ENCODE results near the gene LPIN1. TPM values are rescaled to one million over a fixed set of nuclear protein-coding genes. Genes with fewer than 3 reads are reported as not detected.
A peak's percentile ranks its signal among the peaks of the same experiment; 100 is the strongest.

Gene LPIN1
- 10 to 100 TPM; 28.7 to 47.0 (median 39.6) TPM for total RNA-seq

GRCh38 chr2:11746376-11746806 is at the start of gene LPIN1:
TSS of gene LPIN1 (plus strand) at chr2:11746632. CDS start at chr2:11765542, 18,910 bp downstream.
- Histone ChIP-seq H3K4me3 (replicated peaks in 1 of 3) (peak within 1 kb of the TSS; percentile 43 to 89 (median 79)), H3K9me3 (no peaks in the 10 kb centered on the region), H3K27me3 (no peaks in the 10 kb centered on the region), H3K36me3 (no peaks in the 10 kb centered on the region), H3K27ac (peak within 1 kb of the TSS; percentile 68 to 83 (median 79)), H3K4me1 (peaks cover 37 to 64% of the 10 kb centered on the region in 2 donors)
- WGBS, 2 donors = 0% methylated on average over 2 to 5 of the region's 49 CpGs
- TF ChIP-seq CTCF (IDR thresholded peaks at IDR 0.05) = peak in 1 of 6 experiments; percentile 23
- TF ChIP-seq POLR2A (IDR thresholded peaks at IDR 0.05) = peak; percentile 80 to 93
- DNase-seq = peak; percentile 88 to 91
- intact Hi-C loops (cut with DNase I) = no loop called here

GRCh38 chr2:11696736-11697102 is 49.7 kb upstream of the LPIN1 start:
- no peaks in the 10 kb centered on the region for H3K9me3 ChIP-seq
- H3K36me3 ChIP-seq = no peaks in the 10 kb centered on the region
- 65 to 80% methylated on average over 9 of the region's 9 CpGs for WGBS, 2 donors
- no peaks in the 10 kb centered on the region for H3K27me3 ChIP-seq
- H3K27ac ChIP-seq = no peak overlapping the region
- H3K4me1 ChIP-seq = peaks cover 4 to 17% of the 10 kb centered on the region in 2 donors
- no peak overlapping the region for H3K4me3 ChIP-seq (replicated peaks in 1 of 3)
- intact Hi-C loops (cut with DNase I) = no loop called here
- no peak for DNase-seq
- no peak for TF ChIP-seq POLR2A (IDR thresholded peaks at IDR 0.05)

GRCh38 chr2:11697103-11697871 is 49.1 kb upstream of the LPIN1 start:
- DNase-seq = peak; percentile 50 to 60
- 57 to 58% methylated on average over 10 of the region's 16 CpGs for WGBS, 2 donors
- Histone ChIP-seq H3K27me3 (no peaks in the 10 kb centered on the region), H3K4me1 (peaks cover 4 to 17% of the 10 kb centered on the region in 2 donors), H3K27ac (no peak overlapping the region), H3K4me3 (replicated peaks in 1 of 3) (no peak overlapping the region), H3K9me3 (no peaks in the 10 kb centered on the region), H3K36me3 (no peaks in the 10 kb centered on the region)
- intact Hi-C loops (cut with DNase I) = no loop called here
- TF ChIP-seq POLR2A (IDR thresholded peaks at IDR 0.05) (no peak), CTCF (IDR thresholded peaks at IDR 0.05) (no peak)

GRCh38 chr2:11698009-11698922 is 48.2 kb upstream of the LPIN1 start:
- no peak for TF ChIP-seq CTCF (IDR thresholded peaks at IDR 0.05)
- no peak for TF ChIP-seq POLR2A (IDR thresholded peaks at IDR 0.05)
- Histone ChIP-seq H3K27me3 (no peaks in the 10 kb centered on the region), H3K27ac (no peak overlapping the region), H3K4me1 (peaks cover 4 to 15% of the 10 kb centered on the region in 2 donors), H3K4me3 (replicated peaks in 1 of 3) (no peak overlapping the region), H3K9me3 (no peaks in the 10 kb centered on the region), H3K36me3 (no peaks in the 10 kb centered on the region)
- 63 to 67% methylated on average over 14 to 24 of the region's 24 CpGs for WGBS, 2 donors
- intact Hi-C loops (cut with DNase I) = no loop called here
- DNase-seq = peak; percentile 30 to 64

- WGBS, 2 donors = 80 to 81% methylated on average over 9 of the region's 9 CpGs
- H3K36me3 ChIP-seq = no peaks in the 10 kb centered on the region
- no peaks in the 10 kb centered on the region for H3K9me3 ChIP-seq
- H3K27ac ChIP-seq = no peak overlapping the region
- peaks cover 4 to 13% of the 10 kb centered on the region in 2 donors for H3K4me1 ChIP-seq
- H3K4me3 ChIP-seq (replicated peaks in 1 of 3) = no peak overlapping the region
- no peak for DNase-seq
- H3K27me3 ChIP-seq = no peaks in the 10 kb centered on the region
- TF ChIP-seq POLR2A (IDR thresholded peaks at IDR 0.05) (no peak), CTCF (IDR thresholded peaks at IDR 0.05) (no peak)
- intact Hi-C loops (cut with DNase I) = no loop called here
Observed at GRCh38 chr2:11699686-11700670, 46.5 kb upstream of the LPIN1 start.
